GM12878 (cell line): Measurements from ENCODE around the gene MAK. TPM values are rescaled to one million over a fixed set of nuclear protein-coding genes. Genes with fewer than 3 reads are reported as not detected.

Experiments used
- ATAC-seq: fragments of 200-7000 bp; cut with Tn5 transposase; 3 replicates; pipeline ENCODE4 v1.9.1; 2020; ENCODE audit warnings: mild to moderate bottlenecking, moderate library complexity
- BruUV-seq: library from RNA; stranded (reverse); fragments of 400-500 nt; replicated peaks from 2 replicates; lab custom pipeline; 2021; lab: Mats Ljungman, UMichigan
- CTCF ChIA-PET: fragments of 300-600 bp; sonication (Branson Sonifier 250); formaldehyde crosslinking; extraction: SDS; loops from one replicate; lab custom pipeline; 2021; ENCODE audit warnings: inconsistent platforms; lab: Yijun Ruan, JAX
- POLR2A ChIA-PET: fragments of 350-600 bp; formaldehyde crosslinking; extraction: SDS; loops from one replicate; lab custom pipeline; 2021; ENCODE audit warnings: inconsistent platforms; lab: Charles Lee
- RAD21 ChIA-PET: fragments of 300-600 bp; sonication (Branson Sonifier 250); formaldehyde crosslinking; loops from one replicate; lab custom pipeline; 2023; ENCODE audit warnings: antibody characterized with exemption; ENCODE audit not compliant: unreplicated experiment; lab: Charles Lee
- SMC1A ChIA-PET: fragments of 300-600 bp; sonication (Branson Sonifier 250); formaldehyde crosslinking; loops from one replicate; lab custom pipeline; 2023; ENCODE audit not compliant: unreplicated experiment, uncharacterized antibody; lab: Charles Lee
- DNase-seq: peaks from one replicate; pipeline ENCODE4 v3.0.0-alpha.2; 2011; ENCODE audit warnings: low read depth, low spot score
- FAIRE-seq: peaks from 3 replicates; lab custom pipeline; 2011; peaks lifted over from hg19 to GRCh38; lab: Jason Lieb, UNC
- H2AFZ ChIP-seq: 2 replicates; pipeline ENCODE4 v1.6.0; 2011; ENCODE audit warnings: low read depth, low read length, control low read depth; ENCODE audit not compliant: control insufficient read depth
- H3K27ac ChIP-seq: 2 replicates; pipeline ENCODE4 v1.5.1; 2011; ENCODE audit warnings: control low read depth; ENCODE audit not compliant: control insufficient read depth, insufficient read depth
- H3K27me3 ChIP-seq, 2 experiments: replicated peaks in 1 of 2; 2 replicates each; pipeline versions ENCODE4 v1.6.0 to v1.6.1; 2011; ENCODE audit warnings: low read length in 1 of 2; ENCODE audit not compliant: control insufficient read depth in 2 of 2, insufficient read depth in 2 of 2
- H3K36me3 ChIP-seq, 2 experiments: 2 replicates each; pipeline ENCODE4 v1.5.1; 2011; ENCODE audit warnings: low read length in 1 of 2; ENCODE audit not compliant: control insufficient read depth in 2 of 2, insufficient read depth in 2 of 2
- H3K4me1 ChIP-seq: 2 replicates; pipeline ENCODE4 v1.6.1; 2011; ENCODE audit warnings: mild to moderate bottlenecking, low read length, moderate library complexity, mixed read lengths; ENCODE audit not compliant: control insufficient read depth, insufficient read depth
- H3K4me2 ChIP-seq: 2 replicates; pipeline ENCODE4 v1.6.0; 2011; ENCODE audit warnings: control low read depth; ENCODE audit not compliant: control insufficient read depth, insufficient read depth
- H3K4me3 ChIP-seq: fragments of 200-600 bp; sonication (generic); 2 replicates; pipeline ENCODE4 v1.5.1; 2016
- H3K79me2 ChIP-seq: 2 replicates; pipeline ENCODE4 v1.6.0; 2011; ENCODE audit warnings: low read length; ENCODE audit not compliant: control insufficient read depth, insufficient read depth
- H3K9ac ChIP-seq: 2 replicates; pipeline ENCODE4 v1.8.0; 2011; ENCODE audit warnings: low read length, control low read depth, mixed read lengths; ENCODE audit not compliant: control insufficient read depth, insufficient read depth
- H3K9me3 ChIP-seq: replicated peaks from 3 replicates; pipeline ENCODE4 v1.5.1; 2011; ENCODE audit warnings: mild to moderate bottlenecking, low read length; ENCODE audit not compliant: control insufficient read depth, insufficient read depth
- H4K20me1 ChIP-seq: 2 replicates; pipeline ENCODE4 v1.6.0; 2011; ENCODE audit not compliant: control insufficient read depth, insufficient read depth
- BRCA1 ChIP-seq: IDR thresholded peaks from 2 replicates; pipeline ENCODE4 v1.6.1; 2011; ENCODE audit warnings: low read depth, low read length, improper control_type of control experiment
- E2F8 ChIP-seq: fragments of 450-650 bp; IDR thresholded peaks from 2 replicates; pipeline ENCODE4 v1.6.1; 2018; ENCODE audit warnings: mild to moderate bottlenecking, low read depth, moderate library complexity; ENCODE audit not compliant: partially characterized antibody
- NKRF ChIP-seq: fragments of 450-650 bp; conservative IDR thresholded peaks from 2 replicates; pipeline ENCODE4 v1.6.1; 2017; ENCODE audit warnings: mild to moderate bottlenecking, moderate library complexity
- PBX3 ChIP-seq: IDR thresholded peaks from 2 replicates; pipeline ENCODE4 v1.6.1; 2011; ENCODE audit warnings: mild to moderate bottlenecking, low read depth, low read length, moderate library complexity; ENCODE audit not compliant: insufficient replicate concordance
- WGBS: methylation state at CpG from one replicate; pipeline ENCODE4 v1.1.6; 2016; ENCODE audit warnings: low lambda C conversion rate; ENCODE audit not compliant: insufficient replicate concordance, insufficient coverage; ENCODE audit errors: missing lambda C conversion rate; 5-methylcytosine and 5-hydroxymethylcytosine counted together
- in situ Hi-C: fragments of 300-500 bp; cut with MboI; formaldehyde crosslinking; loops from 9 replicates; pipeline ENCODE4 v1.14.3; 2018; ENCODE audit warnings: mixed read lengths
- intact Hi-C: fragments of 100-400 bp; cut with micrococcal nuclease; formaldehyde crosslinking; loops from one replicate; pipeline ENCODE4 v1.14.2; 2022; ENCODE audit not compliant: unreplicated experiment
- polyA plus RNA-seq, 11 experiments: library from polyadenylated mRNA; depleted of rRNA in 4 of 11; unstranded in 6 of 11; stranded (reverse) in 5 of 11; fragments of >200 nt; fragmentation: Nextera tagmentation in 4 of 11; fragmentation: Illumina TruSeq in 1 of 11; extraction: Ambion mirVana in 4 of 11; extraction: Trizol in 1 of 11; gene quantifications; 1 replicate in 1 of 11; 2 replicates in 10 of 11; pipeline versions ENCODE4 v1.2.1 to v1.2.3, GENCODE V29; 2011 to 2016; ENCODE audit warnings: inconsistent platforms in 2 of 11, missing spikeins in 2 of 11, low read depth in 1 of 11
- total RNA-seq, 4 experiments: library from RNA; depleted of rRNA in 3 of 4; stranded (reverse); fragments of >200 nt in 3 of 4; fragmentation: Illumina TruSeq in 1 of 4; extraction: Trizol in 1 of 4; gene quantifications; 2 replicates each; pipeline versions ENCODE4 v1.2.1 to v1.2.3, GENCODE V29; 2013 to 2021

MAK gene
- total and polyA plus RNA-seq, 10 of the 15 experiments (the other 5 are each of a cell fraction or from before 2014, with no cell fraction given) = 0.01 to 0.90 (median 0.13) TPM; not detected in 1

GRCh38 chr6:10852361-10852960 lies 14.1 kb upstream of the MAK start:
- Histone ChIP-seq H3K9me3 (no peaks in the 10 kb centered on the region; the same call in 2 of the 3 replicates), H3K9ac (no peak overlapping the region), H3K4me2 (no peak overlapping the region), H3K4me1 (no peaks in the 10 kb centered on the region), H4K20me1 (no peaks in the 10 kb centered on the region), H3K79me2 (no peaks in the 10 kb centered on the region), H3K27ac (no peak overlapping the region), H3K27me3 (no peaks in the 10 kb centered on the region), H2AFZ (no peak overlapping the region), H3K36me3 (no peaks in the 10 kb centered on the region), H3K4me3 (no peak overlapping the region)
- ChIA-PET RAD21 (no interaction called here), SMC1A (interaction anchor here (1.1 kb wide), 1 partner anchor 15 kb away, joined by 4 read pairs; no protein-coding TSS in a partner anchor), CTCF (no interaction called here), POLR2A (no interaction called here)
- intact Hi-C loops = no loop called here
- in situ Hi-C loops = no loop called here
- ATAC-seq = no peak
- WGBS = 57% methylated on average over 11 of the region's 11 CpGs
- TF ChIP-seq BRCA1 (no peak), NKRF (no peak), PBX3 (no peak), E2F8 (no peak)
- no TSS peak for BruUV-seq
- no peak for DNase-seq
- FAIRE-seq = no peak
